Activated CD8-positive, alpha-beta T cell treated with anti-CD3 and anti-CD28 coated beads, Interleukin-2, amount 10 ng/mL, durations not matched to agents 7 days and 5 days (primary cell): Measurements from ENCODE around the gene CD109. TPM values are rescaled to one million over a fixed set of nuclear protein-coding genes. Genes with fewer than 3 reads are reported as not detected.

ENCODE experiments used
- ATAC-seq: fragments of 150-1000 bp; cut with Tn5 transposase; one replicate; pipeline ENCODE4 v1.10.0; 2021; ENCODE audit warnings: moderate library complexity
- CTCF ChIA-PET: fragments of 350-600 bp; sonication (Branson Sonifier 250); formaldehyde crosslinking; loops from one replicate; lab custom pipeline; 2021; ENCODE audit warnings: antibody characterized with exemption; lab: Charles Lee
- POLR2A ChIA-PET: fragments of 350-600 bp; sonication (Branson Sonifier 250); formaldehyde crosslinking; loops from one replicate; lab custom pipeline; 2021; ENCODE audit warnings: antibody characterized with exemption; lab: Charles Lee
- DNase-seq: peaks from one replicate; pipeline ENCODE4 v3.0.0-alpha.2; 2020
- H3K27ac Mint-ChIP-seq: one replicate; pipeline ENCODE4 v1.8.0; 2021; ENCODE audit warnings: mild to moderate bottlenecking, mixed read lengths
- H3K27me3 Mint-ChIP-seq: one replicate; pipeline ENCODE4 v1.8.0; 2021; ENCODE audit warnings: low read depth, mixed read lengths
- H3K36me3 Mint-ChIP-seq: one replicate; pipeline ENCODE4 v1.8.0; 2021; ENCODE audit warnings: low read depth, mixed read lengths
- H3K4me1 Mint-ChIP-seq: one replicate; pipeline ENCODE4 v1.8.0; 2021; ENCODE audit warnings: low read depth, mixed read lengths
- H3K4me3 Mint-ChIP-seq: one replicate; pipeline ENCODE4 v1.8.0; 2021; ENCODE audit warnings: mild to moderate bottlenecking, mixed read lengths
- H3K9me3 Mint-ChIP-seq: one replicate; pipeline ENCODE4 v1.8.0; 2022; ENCODE audit warnings: mixed read lengths; ENCODE audit not compliant: insufficient read depth
- total RNA-seq, 2 experiments: library from RNA; stranded (reverse); gene quantifications; one replicate each; pipeline ENCODE4 v1.2.3, GENCODE V29; 2021

CD109 gene
- total RNA-seq, 2 experiments from 2014 or later = 4.4 to 5.0 TPM

GRCh38 chr6:73690056-73690455 lies 5.9 kb upstream of the CD109 start:
- peaks cover 25% of the 10 kb centered on the region for H3K27me3 Mint-ChIP-seq
- CTCF ChIA-PET = interaction anchor here (3.2 kb wide), 1 partner anchor 14 kb away, joined by 18 read pairs; no protein-coding TSS in a partner anchor
- H3K27ac Mint-ChIP-seq = no peak overlapping the region
- peaks cover 4% of the 10 kb centered on the region for H3K4me1 Mint-ChIP-seq
- POLR2A ChIA-PET = no interaction called here
- ATAC-seq (no peak), DNase-seq (no peak)
- peaks cover 3% of the 10 kb centered on the region for H3K36me3 Mint-ChIP-seq
- no peak overlapping the region for H3K4me3 Mint-ChIP-seq
- no peaks in the 10 kb centered on the region for H3K9me3 Mint-ChIP-seq

GRCh38 chr6:73691512-73691911 lies 4.5 kb upstream of the CD109 start:
- ChIA-PET POLR2A (interaction anchor here (1.2 kb wide), 1 partner anchor 171 kb away, joined by 3 read pairs; the partner anchor contains the start of gene EEF1A1), CTCF (interaction anchor here (1.2 to 3.2 kb wide), 2 partner anchors 16 to 41 kb away, joined by 6 to 18 read pairs; no protein-coding TSS in a partner anchor)
- H3K4me1 Mint-ChIP-seq = peaks cover 14% of the 10 kb centered on the region
- H3K4me3 Mint-ChIP-seq = no peak overlapping the region
- ATAC-seq (no peak), DNase-seq (no peak)
- peaks cover 15% of the 10 kb centered on the region for H3K27me3 Mint-ChIP-seq
- peaks cover 3% of the 10 kb centered on the region for H3K36me3 Mint-ChIP-seq
- H3K27ac Mint-ChIP-seq = no peak overlapping the region
- H3K9me3 Mint-ChIP-seq = no peaks in the 10 kb centered on the region

- H3K27ac Mint-ChIP-seq = peak overlapping the region; percentile 79
- peaks cover 1% of the 10 kb centered on the region for H3K27me3 Mint-ChIP-seq
- H3K4me3 Mint-ChIP-seq = peak overlapping the region; percentile 81
- H3K9me3 Mint-ChIP-seq = no peaks in the 10 kb centered on the region
- CTCF ChIA-PET = interaction anchor here (1.0 to 1.8 kb wide), 3 partner anchors 12 to 38 kb away, joined by 3 to 8 read pairs (median 3); no protein-coding TSS in a partner anchor
- no peak for DNase-seq
- no peak for ATAC-seq
- H3K4me1 Mint-ChIP-seq = peaks cover 26% of the 10 kb centered on the region
- POLR2A ChIA-PET = interaction anchor here (0.6 to 1.0 kb wide), 3 partner anchors 11 to 1075 kb away, joined by 3 to 6 read pairs (median 3); no protein-coding TSS in a partner anchor
- peaks cover 8% of the 10 kb centered on the region for H3K36me3 Mint-ChIP-seq
Observed at GRCh38 chr6:73694711-73695411, 1.1 kb upstream of the CD109 start.

GRCh38 chr6:73696966-73697655 lies 1.1 kb downstream of the CD109 start:
- Mint-ChIP-seq H3K4me1 (peaks cover 26% of the 10 kb centered on the region), H3K4me3 (peak overlapping the region; percentile 81), H3K36me3 (peaks cover 12% of the 10 kb centered on the region), H3K9me3 (no peaks in the 10 kb centered on the region), H3K27ac (peak overlapping the region; percentile 62), H3K27me3 (no peaks in the 10 kb centered on the region)
- ATAC-seq (no peak), DNase-seq (no peak)
- POLR2A ChIA-PET = interaction anchor here (0.6 kb wide), 1 partner anchor 1588 kb away, joined by 3 read pairs; no protein-coding TSS in a partner anchor
- CTCF ChIA-PET = interaction anchor here (0.7 to 0.9 kb wide), 2 partner anchors 8 to 10 kb away, joined by 3 to 4 read pairs; no protein-coding TSS in a partner anchor

- Mint-ChIP-seq H3K27me3 (no peaks in the 10 kb centered on the region), H3K4me3 (no peak overlapping the region), H3K36me3 (peaks cover 12% of the 10 kb centered on the region), H3K27ac (no peak overlapping the region), H3K4me1 (peaks cover 24% of the 10 kb centered on the region), H3K9me3 (no peaks in the 10 kb centered on the region)
- DNase-seq (no peak), ATAC-seq (no peak)
- ChIA-PET CTCF (interaction anchor here (1.8 kb wide), 1 partner anchor 33 kb away, joined by 8 read pairs; no protein-coding TSS in a partner anchor), POLR2A (no interaction called here)
Observed at GRCh38 chr6:73699676-73700459, 3.9 kb downstream of the CD109 start.

- Mint-ChIP-seq H3K9me3 (no peaks in the 10 kb centered on the region), H3K4me3 (no peak overlapping the region), H3K27me3 (no peaks in the 10 kb centered on the region), H3K4me1 (peaks cover 4% of the 10 kb centered on the region), H3K36me3 (peaks cover 12% of the 10 kb centered on the region), H3K27ac (no peak overlapping the region)
- no peak for ATAC-seq
- POLR2A ChIA-PET = no interaction called here
- no peak for DNase-seq
- CTCF ChIA-PET = interaction anchor here (1.1 to 1.2 kb wide), 2 partner anchors 26 to 31 kb away, joined by 4 to 6 read pairs; no protein-coding TSS in a partner anchor
Observed at GRCh38 chr6:73702444-73702843, 6.4 kb downstream of the CD109 start.

GRCh38 chr6:73703466-73703865 lies 7.5 kb downstream of the CD109 start:
- Mint-ChIP-seq H3K27ac (no peak overlapping the region), H3K9me3 (no peaks in the 10 kb centered on the region), H3K27me3 (no peaks in the 10 kb centered on the region), H3K4me1 (no peaks in the 10 kb centered on the region), H3K4me3 (no peak overlapping the region), H3K36me3 (peaks cover 8% of the 10 kb centered on the region)
- POLR2A ChIA-PET = no interaction called here
- DNase-seq (no peak), ATAC-seq (no peak)
- CTCF ChIA-PET = interaction anchor here (0.6 to 1.3 kb wide), 4 partner anchors 27 to 30 kb away, joined by 3 to 5 read pairs (median 3); no protein-coding TSS in a partner anchor

- ATAC-seq (no peak), DNase-seq (no peak)
- Mint-ChIP-seq H3K27me3 (no peaks in the 10 kb centered on the region), H3K36me3 (peaks cover 10% of the 10 kb centered on the region), H3K9me3 (no peaks in the 10 kb centered on the region), H3K27ac (no peak overlapping the region), H3K4me3 (no peak overlapping the region), H3K4me1 (no peaks in the 10 kb centered on the region)
- CTCF ChIA-PET = interaction anchor here (1.3 kb wide), 1 partner anchor 28 kb away, joined by 5 read pairs; no protein-coding TSS in a partner anchor
- POLR2A ChIA-PET = no interaction called here
Observed at GRCh38 chr6:73704260-73704659, 8.3 kb downstream of the CD109 start.

- Mint-ChIP-seq H3K4me1 (no peaks in the 10 kb centered on the region), H3K27me3 (no peaks in the 10 kb centered on the region), H3K27ac (no peak overlapping the region), H3K4me3 (no peak overlapping the region), H3K9me3 (no peaks in the 10 kb centered on the region), H3K36me3 (peaks cover 12% of the 10 kb centered on the region)
- ATAC-seq (no peak), DNase-seq (no peak)
- ChIA-PET CTCF (interaction anchor here (0.6 to 1.3 kb wide), 3 partner anchors 8 to 86 kb away, joined by 3 to 5 read pairs (median 4); no protein-coding TSS in a partner anchor), POLR2A (interaction anchor here (1.1 to 1.5 kb wide), 2 partner anchors 9 to 10 kb away, joined by 3 read pairs; no protein-coding TSS in a partner anchor)
Observed at GRCh38 chr6:73704798-73705197, 8.8 kb downstream of the CD109 start.

- no peaks in the 10 kb centered on the region for H3K9me3 Mint-ChIP-seq
- no peak overlapping the region for H3K4me3 Mint-ChIP-seq
- DNase-seq (no peak), ATAC-seq (no peak)
- CTCF ChIA-PET = interaction anchor here (1.0 to 1.4 kb wide), 5 partner anchors 10 to 54 kb away, joined by 3 to 5 read pairs (median 3); no protein-coding TSS in a partner anchor
- no peaks in the 10 kb centered on the region for H3K4me1 Mint-ChIP-seq
- no peak overlapping the region for H3K27ac Mint-ChIP-seq
- POLR2A ChIA-PET = no interaction called here
- no peaks in the 10 kb centered on the region for H3K27me3 Mint-ChIP-seq
- peaks cover 8% of the 10 kb centered on the region for H3K36me3 Mint-ChIP-seq
Observed at GRCh38 chr6:73706971-73707370, 11.0 kb downstream of the CD109 start.

- H3K36me3 Mint-ChIP-seq = peaks cover 10% of the 10 kb centered on the region
- H3K27ac Mint-ChIP-seq = no peak overlapping the region
- no peaks in the 10 kb centered on the region for H3K9me3 Mint-ChIP-seq
- no peak for ATAC-seq
- CTCF ChIA-PET = no interaction called here
- POLR2A ChIA-PET = interaction anchor here (0.6 kb wide), 1 partner anchor 284 kb away, joined by 3 read pairs; no protein-coding TSS in a partner anchor
- H3K27me3 Mint-ChIP-seq = no peaks in the 10 kb centered on the region
- peaks cover 11% of the 10 kb centered on the region for H3K4me1 Mint-ChIP-seq
- DNase-seq = no peak
- H3K4me3 Mint-ChIP-seq = no peak overlapping the region
Observed at GRCh38 chr6:73710470-73710869, 14.5 kb downstream of the CD109 start.
